Measurements from ENCODE around the gene ASCC1. TPM values are rescaled to one million over a fixed set of nuclear protein-coding genes. Genes with fewer than 3 reads are reported as not detected.
A peak's percentile ranks its signal among the peaks of the same experiment; 100 is the strongest.

Gene ASCC1
- total RNA-seq, 2 donors from 2014 or later, result 15.2 to 30.3 TPM

DNA sequence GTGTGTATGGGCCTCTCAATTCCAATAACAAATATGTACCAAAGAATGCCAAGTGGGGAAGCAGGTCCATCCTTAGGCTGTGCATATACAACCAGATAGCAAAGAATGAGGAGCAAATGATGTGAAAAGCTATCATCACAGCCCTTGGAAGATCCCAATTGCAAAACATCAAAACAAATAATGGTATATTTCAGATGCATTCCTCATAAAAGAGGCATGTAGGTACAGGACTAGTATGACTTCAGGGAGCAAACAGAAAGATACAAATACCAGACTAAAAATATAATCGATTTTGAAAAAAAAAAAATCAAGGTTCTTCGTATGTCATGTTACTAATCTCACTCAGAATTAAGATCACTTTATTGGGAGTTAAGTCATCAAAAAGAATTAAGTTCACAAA, 109.2 kb downstream of the ASCC1 start:
- ATAC-seq (ENCODE audit: insufficient number of reproducible peaks, low FRiP score, low read depth) (no peak), DNase-seq (ENCODE audit: low spot score) (no peak)
- Histone ChIP-seq H3K4me1 (ENCODE audit: control insufficient read depth in 1 of 2, low read depth in 2 of 2) (peaks cover 15 to 32% of the 10 kb centered on the region in 2 donors), H3K27me3 (replicated peaks; ENCODE audit: insufficient read depth) (no peaks in the 10 kb centered on the region), H3K9me3 (no peaks in the 10 kb centered on the region), H3K4me3 (no peak overlapping the region), H3K27ac (no peak overlapping the region), H3K36me3 (no peaks in the 10 kb centered on the region)
- TF ChIP-seq, protein P1, sequence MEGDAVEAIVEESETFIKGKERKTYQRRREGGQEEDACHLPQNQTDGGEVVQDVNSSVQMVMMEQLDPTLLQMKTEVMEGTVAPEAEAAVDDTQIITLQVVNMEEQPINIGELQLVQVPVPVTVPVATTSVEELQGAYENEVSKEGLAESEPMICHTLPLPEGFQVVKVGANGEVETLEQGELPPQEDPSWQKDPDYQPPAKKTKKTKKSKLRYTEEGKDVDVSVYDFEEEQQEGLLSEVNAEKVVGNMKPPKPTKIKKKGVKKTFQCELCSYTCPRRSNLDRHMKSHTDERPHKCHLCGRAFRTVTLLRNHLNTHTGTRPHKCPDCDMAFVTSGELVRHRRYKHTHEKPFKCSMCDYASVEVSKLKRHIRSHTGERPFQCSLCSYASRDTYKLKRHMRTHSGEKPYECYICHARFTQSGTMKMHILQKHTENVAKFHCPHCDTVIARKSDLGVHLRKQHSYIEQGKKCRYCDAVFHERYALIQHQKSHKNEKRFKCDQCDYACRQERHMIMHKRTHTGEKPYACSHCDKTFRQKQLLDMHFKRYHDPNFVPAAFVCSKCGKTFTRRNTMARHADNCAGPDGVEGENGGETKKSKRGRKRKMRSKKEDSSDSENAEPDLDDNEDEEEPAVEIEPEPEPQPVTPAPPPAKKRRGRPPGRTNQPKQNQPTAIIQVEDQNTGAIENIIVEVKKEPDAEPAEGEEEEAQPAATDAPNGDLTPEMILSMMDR (IDR thresholded peaks at IDR 0.05), result no peak

DNA sequence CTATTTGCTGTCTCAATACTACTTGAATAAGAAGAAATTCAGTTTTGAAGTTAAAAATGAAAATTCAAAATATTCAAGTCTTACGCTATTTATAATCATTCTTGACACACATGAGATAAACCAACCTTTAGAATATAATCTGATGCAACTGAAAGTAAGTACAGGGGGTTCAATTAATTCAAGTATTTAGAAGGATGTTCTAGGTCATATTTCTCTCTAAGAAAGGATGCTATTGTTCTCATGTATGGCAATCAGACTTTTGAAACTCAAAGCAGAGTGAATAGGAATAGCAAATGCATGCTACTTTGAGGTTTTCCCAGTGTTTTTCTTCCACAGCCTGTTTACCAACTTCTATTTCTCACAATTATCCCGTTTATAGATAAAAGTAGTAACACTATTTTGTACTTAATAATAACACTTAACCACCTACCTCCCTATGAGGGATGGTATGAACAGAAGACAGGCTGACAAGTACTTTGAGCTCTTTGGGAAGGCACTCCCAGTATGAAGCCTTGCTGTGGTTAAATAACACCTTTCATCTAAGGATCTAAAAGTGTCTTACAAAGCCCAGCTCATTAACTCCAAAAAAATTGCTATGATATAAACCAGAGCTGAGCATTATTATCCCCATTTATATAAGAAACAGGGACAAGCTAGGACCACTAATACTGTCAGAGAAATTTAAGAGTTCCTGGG, 109.8 kb downstream of the ASCC1 start:
- no peak overlapping the region for H3K4me3 ChIP-seq
- H3K4me1 ChIP-seq (ENCODE audit: control insufficient read depth in 1 of 2, low read depth in 2 of 2), result peaks cover 15 to 32% of the 10 kb centered on the region in 2 donors
- DNase-seq (ENCODE audit: low spot score) (no peak), ATAC-seq (ENCODE audit: insufficient number of reproducible peaks, low FRiP score, low read depth) (no peak)
- TF ChIP-seq, protein P1 (IDR thresholded peaks at IDR 0.05), result no peak
- peaks cover 2% of the 10 kb centered on the region for H3K36me3 ChIP-seq
- no peaks in the 10 kb centered on the region for H3K27me3 ChIP-seq (replicated peaks; ENCODE audit: insufficient read depth)
- H3K27ac ChIP-seq, result peak overlapping the region in 1 of 2 donors; percentile 72
- no peaks in the 10 kb centered on the region for H3K9me3 ChIP-seq

DNA sequence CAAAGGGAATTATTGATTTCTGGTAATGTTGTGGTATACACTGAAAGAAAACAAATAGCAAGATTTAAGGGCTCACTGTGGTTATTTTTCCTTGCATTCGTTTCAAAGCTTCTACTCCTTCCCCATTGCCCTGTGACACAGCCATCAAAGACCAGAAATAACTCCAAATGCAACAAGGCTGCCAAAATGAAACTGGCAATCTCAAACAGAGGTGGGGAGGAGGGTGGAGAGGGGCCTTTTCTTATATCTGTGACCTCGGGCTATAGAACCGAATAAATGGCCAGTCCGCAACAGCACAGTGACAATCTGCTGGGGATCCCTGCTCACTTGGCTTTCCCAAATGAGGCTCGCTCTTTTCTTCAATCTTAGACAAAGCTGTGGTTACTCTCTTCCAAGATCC, 110.4 kb downstream of the ASCC1 start:
- Histone ChIP-seq H3K4me1 (ENCODE audit: control insufficient read depth in 1 of 2, low read depth in 2 of 2) (peaks cover 15 to 32% of the 10 kb centered on the region in 2 donors), H3K4me3 (no peak overlapping the region), H3K27me3 (replicated peaks; ENCODE audit: insufficient read depth) (no peaks in the 10 kb centered on the region), H3K36me3 (peaks cover 4% of the 10 kb centered on the region), H3K9me3 (no peaks in the 10 kb centered on the region), H3K27ac (peak overlapping the region; percentile 66 to 72)
- ATAC-seq (ENCODE audit: insufficient number of reproducible peaks, low FRiP score, low read depth) (no peak), DNase-seq (ENCODE audit: low spot score) (no peak)
- TF ChIP-seq, protein P1 (IDR thresholded peaks at IDR 0.05), result no peak

DNA sequence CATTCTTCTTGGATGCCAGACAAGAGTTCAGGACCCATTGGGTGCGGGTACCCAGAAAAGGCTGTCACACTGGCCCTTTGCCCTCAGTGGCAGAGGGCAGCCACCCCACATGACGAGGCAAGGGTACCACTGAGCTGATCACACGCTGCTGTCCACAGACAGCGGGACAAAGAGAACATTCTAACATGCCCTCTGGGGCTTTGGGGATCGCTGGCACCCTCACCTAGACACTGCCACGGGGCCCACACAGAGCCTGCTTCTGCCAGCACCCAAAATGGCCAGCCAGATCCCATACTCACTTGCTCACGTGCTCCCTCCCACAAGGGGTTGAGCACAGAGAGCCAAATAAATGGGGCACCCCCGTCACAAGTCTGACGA, 111.0 kb downstream of the ASCC1 start:
- Histone ChIP-seq H3K4me1 (ENCODE audit: control insufficient read depth in 1 of 2, low read depth in 2 of 2) (peaks cover 15 to 32% of the 10 kb centered on the region in 2 donors), H3K27ac (peak overlapping the region; percentile 66 to 72), H3K9me3 (no peaks in the 10 kb centered on the region), H3K4me3 (no peak overlapping the region), H3K27me3 (replicated peaks; ENCODE audit: insufficient read depth) (no peaks in the 10 kb centered on the region), H3K36me3 (peaks cover 4% of the 10 kb centered on the region)
- TF ChIP-seq, protein P1 (IDR thresholded peaks at IDR 0.05), result no peak
- ATAC-seq (ENCODE audit: insufficient number of reproducible peaks, low FRiP score, low read depth) (no peak), DNase-seq (ENCODE audit: low spot score) (no peak)

DNA sequence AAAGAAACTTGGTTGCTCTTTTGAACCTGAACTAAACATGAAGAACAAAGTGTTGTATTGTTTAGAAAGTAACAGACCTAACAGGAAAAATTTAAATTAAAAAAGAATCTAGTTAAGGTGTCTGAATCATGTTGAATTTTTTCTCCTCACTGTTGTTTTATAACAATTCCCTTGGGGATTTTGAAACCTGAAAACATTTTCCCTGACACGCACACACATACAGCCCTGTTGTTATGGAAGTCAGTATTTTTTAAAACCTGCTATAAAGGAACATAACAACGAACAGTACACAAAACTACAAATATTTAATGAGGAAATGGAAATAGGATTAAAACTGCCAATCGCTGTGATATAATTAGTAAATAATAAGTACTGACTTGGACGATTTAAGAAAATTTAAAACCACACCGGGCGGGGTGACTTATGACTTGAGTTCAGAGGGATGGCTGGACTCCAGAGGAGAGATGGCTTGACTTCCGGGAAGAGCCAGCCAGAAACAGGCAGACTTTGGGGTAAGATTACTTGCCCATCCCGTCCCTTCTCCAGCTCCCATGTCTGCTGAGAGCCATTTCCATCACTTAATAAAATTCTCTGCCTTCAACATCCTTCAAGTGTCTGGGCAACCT, 111.5 kb downstream of the ASCC1 start:
- ATAC-seq (ENCODE audit: insufficient number of reproducible peaks, low FRiP score, low read depth), result no peak
- Histone ChIP-seq H3K27ac (peak overlapping the region; percentile 66 to 72), H3K9me3 (no peaks in the 10 kb centered on the region), H3K27me3 (replicated peaks; ENCODE audit: insufficient read depth) (no peaks in the 10 kb centered on the region), H3K36me3 (peaks cover 4% of the 10 kb centered on the region), H3K4me1 (ENCODE audit: control insufficient read depth in 1 of 2, low read depth in 2 of 2) (peaks cover 15 to 32% of the 10 kb centered on the region in 2 donors), H3K4me3 (peak overlapping the region; percentile 22)
- TF ChIP-seq, protein P1 (IDR thresholded peaks at IDR 0.05), result no peak
- DNase-seq (ENCODE audit: low spot score), result no peak
